Tibial nerve (tissue), 4 donors: ENCODE data around the gene PDX1. TPM values are rescaled to one million over a fixed set of nuclear protein-coding genes. Genes with fewer than 3 reads are reported as not detected.

Experiments used
- DNase-seq, 2 donors: peaks; one replicate each; pipeline ENCODE4 v3.0.0-alpha.2; 2019; ENCODE audit warnings: low spot score in 2 of 2
- H3K27ac ChIP-seq, 4 donors: fragments of 200-600 bp; sonication (generic) in 3 of 4; one replicate each; pipeline ENCODE4 v1.5.1; 2017 to 2019; ENCODE audit warnings: mild to moderate bottlenecking in 1 of 4
- H3K27me3 ChIP-seq, 2 donors: fragments of 200-600 bp; sonication (generic) in 1 of 2; one replicate each; pipeline versions ENCODE4 v1.5.1 to v1.6.0; 2017 to 2019
- H3K36me3 ChIP-seq, 3 donors: fragments of 200-600 bp; sonication (generic); one replicate each; pipeline ENCODE4 v1.5.1; 2018 to 2019
- H3K4me1 ChIP-seq, 4 donors: fragments of 200-600 bp; sonication (generic) in 3 of 4; one replicate each; pipeline ENCODE4 v1.5.1; 2017 to 2019
- H3K4me3 ChIP-seq, 4 donors: fragments of 200-600 bp; sonication (generic) in 3 of 4; one replicate each; pipeline ENCODE4 v1.5.1; 2017 to 2019; ENCODE audit warnings: mild to moderate bottlenecking in 1 of 4, moderate library complexity in 1 of 4
- H3K9me3 ChIP-seq, 4 donors: fragments of 200-600 bp; sonication (generic) in 3 of 4; one replicate each; pipeline ENCODE4 v1.5.1; 2017 to 2019
- EP300 ChIP-seq, 2 donors: sonication (generic); formaldehyde crosslinking; IDR thresholded peaks; one replicate each; pipeline ENCODE4 v1.6.1; 2017; ENCODE audit warnings: antibody characterized with exemption in 2 of 2, mild to moderate bottlenecking in 1 of 2
- POLR2A ChIP-seq, 2 donors: fragments of 450-650 bp; IDR thresholded peaks; one replicate each; pipeline ENCODE4 v1.6.1; 2017; ENCODE audit warnings: antibody characterized with exemption in 2 of 2, mild to moderate bottlenecking in 2 of 2, moderate library complexity in 2 of 2
- WGBS, 2 donors: methylation state at CpG; one replicate each; pipeline ENCODE4 v1.1.5; 2018; 5-methylcytosine and 5-hydroxymethylcytosine counted together
- total RNA-seq, 4 donors: library from RNA; depleted of rRNA; stranded (reverse); fragments of >200 nt; gene quantifications; one replicate each; pipeline ENCODE4 v1.1.0, GENCODE V29; 2016
- TF ChIP-seq, protein P1 (sequence below), 5 experiments: fragments of 200-600 bp in 3 of 5; fragments of 450-650 bp in 2 of 5; sonication (generic) in 3 of 5; IDR thresholded peaks; one replicate each; pipeline ENCODE4 v1.5.1; 2016 to 2019; ENCODE audit warnings: antibody characterized with exemption in 5 of 5, mild to moderate bottlenecking in 3 of 5, moderate library complexity in 2 of 5

Gene PDX1
- total RNA-seq, 4 donors from 2014 or later = 0.30 TPM; not detected in 3

DNA sequence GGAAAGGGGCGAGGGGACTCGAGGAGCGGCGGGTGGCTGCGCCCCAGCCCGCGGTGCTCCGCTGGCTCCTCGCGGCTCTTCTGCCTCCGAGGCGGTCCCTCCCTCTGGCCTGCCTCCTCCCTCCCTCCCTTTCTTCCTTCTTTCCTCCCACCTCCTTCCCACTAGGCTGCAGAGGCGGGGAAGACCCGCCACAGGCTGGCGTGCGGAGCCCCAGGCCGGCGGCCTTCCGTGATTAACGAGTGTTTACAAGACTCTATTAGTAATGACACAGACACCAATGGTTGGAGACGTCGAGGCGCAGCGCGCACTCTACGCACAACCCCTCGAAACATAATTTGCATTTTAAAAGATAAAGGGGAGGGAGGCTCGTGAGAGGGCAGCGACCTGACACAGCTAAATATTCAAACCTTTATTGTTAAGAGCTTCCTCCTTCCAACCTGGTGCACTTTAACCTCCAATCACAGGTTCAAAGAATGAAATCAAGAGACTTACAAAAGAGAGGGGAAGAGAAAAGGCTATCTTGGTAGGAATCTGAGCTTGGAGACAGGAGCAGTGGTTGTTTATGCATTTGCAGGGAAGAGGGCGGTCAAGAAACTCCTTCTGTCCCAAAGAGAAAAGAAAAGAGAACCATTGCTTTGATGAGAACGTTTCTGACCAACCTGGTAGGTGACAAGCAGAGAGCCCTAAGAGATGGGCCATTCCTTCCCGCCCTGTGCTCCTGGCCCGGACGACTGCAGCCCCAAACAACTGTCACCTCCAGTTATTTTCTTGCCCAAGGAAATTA, 49.5 kb downstream of the PDX1 start, which contains the start of gene CDX2:
Gene CDX2, minus strand, starts transcription at position 234 of the 784 bp plus-strand sequence. CDS start 309 bp downstream, outside the sequence.
- Histone ChIP-seq H3K27me3 (peaks cover 3 to 100% of the 10 kb centered on the region in 2 donors), H3K4me3 (peak within 1 kb of the TSS in 2 of 4 donors; percentile 12 to 38), H3K9me3 (no peaks in the 10 kb centered on the region), H3K4me1 (peaks cover 0 to 50% (median 9%) of the 10 kb centered on the region in 4 donors), H3K27ac (peak within 1 kb of the TSS in 1 of 4 donors; percentile 72), H3K36me3 (no peaks in the 10 kb centered on the region)
- 3% methylated on average over 32 to 34 of the region's 34 CpGs for WGBS, 2 donors
- no peak for DNase-seq
- no peak for TF ChIP-seq EP300 (IDR thresholded peaks at IDR 0.05)
- TF ChIP-seq POLR2A (IDR thresholded peaks at IDR 0.05) = no peak
- TF ChIP-seq, protein P1, sequence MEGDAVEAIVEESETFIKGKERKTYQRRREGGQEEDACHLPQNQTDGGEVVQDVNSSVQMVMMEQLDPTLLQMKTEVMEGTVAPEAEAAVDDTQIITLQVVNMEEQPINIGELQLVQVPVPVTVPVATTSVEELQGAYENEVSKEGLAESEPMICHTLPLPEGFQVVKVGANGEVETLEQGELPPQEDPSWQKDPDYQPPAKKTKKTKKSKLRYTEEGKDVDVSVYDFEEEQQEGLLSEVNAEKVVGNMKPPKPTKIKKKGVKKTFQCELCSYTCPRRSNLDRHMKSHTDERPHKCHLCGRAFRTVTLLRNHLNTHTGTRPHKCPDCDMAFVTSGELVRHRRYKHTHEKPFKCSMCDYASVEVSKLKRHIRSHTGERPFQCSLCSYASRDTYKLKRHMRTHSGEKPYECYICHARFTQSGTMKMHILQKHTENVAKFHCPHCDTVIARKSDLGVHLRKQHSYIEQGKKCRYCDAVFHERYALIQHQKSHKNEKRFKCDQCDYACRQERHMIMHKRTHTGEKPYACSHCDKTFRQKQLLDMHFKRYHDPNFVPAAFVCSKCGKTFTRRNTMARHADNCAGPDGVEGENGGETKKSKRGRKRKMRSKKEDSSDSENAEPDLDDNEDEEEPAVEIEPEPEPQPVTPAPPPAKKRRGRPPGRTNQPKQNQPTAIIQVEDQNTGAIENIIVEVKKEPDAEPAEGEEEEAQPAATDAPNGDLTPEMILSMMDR (IDR thresholded peaks at IDR 0.05) = no peak

DNA sequence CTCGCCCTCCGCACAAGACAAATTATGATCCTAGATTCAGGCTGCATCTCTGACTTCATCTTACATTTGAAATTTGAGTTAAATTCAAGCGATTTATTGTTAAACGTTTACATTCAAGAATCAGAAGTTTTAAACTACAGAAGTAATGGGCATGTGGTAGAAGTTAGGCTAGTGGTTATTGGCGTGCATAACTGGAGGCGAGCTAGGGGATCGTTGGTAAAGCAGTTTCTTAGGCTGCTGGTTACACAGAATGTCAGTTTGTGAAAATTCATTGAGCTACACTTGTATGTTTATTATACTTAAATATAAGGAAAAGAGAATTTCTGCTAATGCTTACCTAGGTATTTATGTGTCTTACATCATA, 50.0 kb downstream of the PDX1 start:
- Histone ChIP-seq H3K9me3 (no peaks in the 10 kb centered on the region), H3K4me3 (peak overlapping the region in 1 of 4 donors; percentile 1), H3K4me1 (peaks cover 0 to 50% (median 9%) of the 10 kb centered on the region in 4 donors), H3K27me3 (peaks cover 3 to 100% of the 10 kb centered on the region in 2 donors), H3K27ac (peak overlapping the region in 1 of 4 donors; percentile 57), H3K36me3 (no peaks in the 10 kb centered on the region)
- no peak for DNase-seq
- 20 to 23% methylated on average over 7 of the region's 7 CpGs for WGBS, 2 donors
- no peak for TF ChIP-seq POLR2A (IDR thresholded peaks at IDR 0.05)
- TF ChIP-seq EP300 (IDR thresholded peaks at IDR 0.05) = no peak
- TF ChIP-seq, protein P1 (IDR thresholded peaks at IDR 0.05) = no peak

DNA sequence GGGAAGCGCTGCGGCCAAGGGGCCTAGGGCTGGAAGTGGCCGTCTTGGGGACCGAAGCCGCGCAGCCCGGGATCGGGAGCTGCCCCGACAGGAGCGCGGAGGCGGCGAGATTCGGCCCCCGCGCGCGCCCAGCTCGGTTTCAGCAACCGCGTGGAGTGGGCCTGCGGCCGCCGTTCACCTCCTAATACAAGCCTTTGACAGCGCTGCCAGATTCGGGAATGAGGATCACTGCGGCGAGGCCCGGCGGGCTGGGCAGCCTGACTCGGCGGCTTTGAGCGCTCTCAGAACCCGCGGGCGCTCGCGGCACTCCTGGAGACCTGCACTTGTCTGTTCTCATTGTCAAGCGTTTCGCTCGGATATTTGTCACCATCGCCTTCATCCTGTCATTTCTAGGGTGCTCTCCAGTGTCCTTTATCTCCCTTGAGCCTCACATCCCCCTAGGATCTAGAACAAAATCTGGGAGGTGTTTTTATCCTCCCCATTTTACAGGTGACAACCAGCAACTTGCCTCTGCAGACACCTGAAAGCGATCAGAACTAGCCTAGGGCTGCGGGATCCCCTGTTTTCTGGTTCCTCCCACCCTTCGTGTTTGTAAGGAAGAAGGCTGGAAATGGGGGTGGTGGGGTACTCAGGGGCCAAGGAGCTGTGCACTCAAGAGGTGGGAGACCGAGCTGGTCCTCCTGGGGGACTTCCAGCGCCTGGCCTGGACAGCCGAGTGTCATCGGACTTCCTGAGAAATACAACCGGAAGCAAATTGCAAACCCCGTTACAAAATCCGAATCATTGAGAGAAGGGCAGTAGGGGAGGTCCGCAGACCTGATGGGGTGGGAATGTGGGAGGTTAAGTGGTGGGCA, 50.8 kb downstream of the PDX1 start:
- TF ChIP-seq POLR2A (IDR thresholded peaks at IDR 0.05) = no peak
- no peak for TF ChIP-seq EP300 (IDR thresholded peaks at IDR 0.05)
- TF ChIP-seq, protein P1 (IDR thresholded peaks at IDR 0.05) = no peak
- WGBS, 2 donors = 7 to 8% methylated on average over 38 to 39 of the region's 53 CpGs

GRCh38 chr13:27971236-27971645, 51.4 kb downstream of the PDX1 start:
- Histone ChIP-seq H3K4me3 (no peak overlapping the region), H3K27ac (peak overlapping the region in 1 of 4 donors; percentile 56), H3K9me3 (no peaks in the 10 kb centered on the region), H3K27me3 (peaks cover 3 to 100% of the 10 kb centered on the region in 2 donors), H3K36me3 (no peaks in the 10 kb centered on the region), H3K4me1 (peaks cover 0 to 54% (median 10%) of the 10 kb centered on the region in 4 donors)
- TF ChIP-seq POLR2A (IDR thresholded peaks at IDR 0.05) (no peak), EP300 (IDR thresholded peaks at IDR 0.05) (no peak)
- TF ChIP-seq, protein P1 (IDR thresholded peaks at IDR 0.05) = no peak
- 12 to 28% methylated on average over 11 to 13 of the region's 13 CpGs for WGBS, 2 donors
- no peak for DNase-seq

More for the DNA sequence above, 50.8 kb downstream of the PDX1 start:
- Histone ChIP-seq H3K4me3 (no peak overlapping the region), H3K4me1 (peaks cover 0 to 54% (median 10%) of the 10 kb centered on the region in 4 donors), H3K9me3 (no peaks in the 10 kb centered on the region), H3K36me3 (no peaks in the 10 kb centered on the region), H3K27me3 (peaks cover 3 to 100% of the 10 kb centered on the region in 2 donors), H3K27ac (peak overlapping the region in 1 of 4 donors; percentile 57)
- DNase-seq = no peak
